ENCODE measurements around the gene TBXAS1. TPM values are rescaled to one million over a fixed set of nuclear protein-coding genes. Genes with fewer than 3 reads are reported as not detected.

Gene TBXAS1
- total and polyA plus RNA-seq, 2 experiments from 2014 or later = 1.3 TPM; not detected in 1

DNA sequence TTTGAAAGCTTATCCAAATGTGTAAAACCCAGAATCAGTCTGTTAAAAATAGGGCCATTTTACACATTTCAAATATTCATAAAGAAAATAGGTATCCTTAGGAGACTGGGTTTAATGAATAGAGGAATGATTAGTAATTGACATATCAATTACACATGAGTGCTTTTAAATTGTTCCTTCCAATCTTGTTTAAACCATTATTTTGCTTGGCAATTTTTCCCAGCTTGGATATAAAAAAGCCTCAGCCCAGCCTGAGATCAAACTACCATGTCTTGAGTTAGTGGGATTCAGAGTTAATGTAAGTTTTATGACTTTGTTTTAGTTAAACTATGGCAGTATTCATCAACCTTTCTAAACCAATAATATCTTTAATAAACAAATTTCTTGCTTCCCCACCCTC, 205.4 kb downstream of the TBXAS1 start:
- ATAC-seq (no peak), DNase-seq (ENCODE audit: low spot score) (no peak)
- Mint-ChIP-seq H3K27me3 (ENCODE audit: insufficient read depth, low read depth, poor library complexity) (no peaks in the 10 kb centered on the region), H3K4me3 (no peak overlapping the region), H3K27ac (no peak overlapping the region), H3K9me3 (no peaks in the 10 kb centered on the region), H3K36me3 (ENCODE audit: low read depth) (peaks cover 5% of the 10 kb centered on the region; the same call in 1 of the 3 replicates), H3K4me1 (no peaks in the 10 kb centered on the region)
- H3K9me2 ChIP-seq (ENCODE audit: insufficient read depth) = no peaks in the 10 kb centered on the region
- no peaks in the 10 kb centered on the region for H3K79me2 ChIP-seq (replicated peaks; ENCODE audit: insufficient read depth)
- no peak overlapping the region for H3K27ac ChIP-seq (ENCODE audit: low read depth)
- H3K27me3 ChIP-seq (ENCODE audit: insufficient read depth) = no peaks in the 10 kb centered on the region
- no peak overlapping the region for H3K4me3 ChIP-seq
- TF ChIP-seq, protein P1, sequence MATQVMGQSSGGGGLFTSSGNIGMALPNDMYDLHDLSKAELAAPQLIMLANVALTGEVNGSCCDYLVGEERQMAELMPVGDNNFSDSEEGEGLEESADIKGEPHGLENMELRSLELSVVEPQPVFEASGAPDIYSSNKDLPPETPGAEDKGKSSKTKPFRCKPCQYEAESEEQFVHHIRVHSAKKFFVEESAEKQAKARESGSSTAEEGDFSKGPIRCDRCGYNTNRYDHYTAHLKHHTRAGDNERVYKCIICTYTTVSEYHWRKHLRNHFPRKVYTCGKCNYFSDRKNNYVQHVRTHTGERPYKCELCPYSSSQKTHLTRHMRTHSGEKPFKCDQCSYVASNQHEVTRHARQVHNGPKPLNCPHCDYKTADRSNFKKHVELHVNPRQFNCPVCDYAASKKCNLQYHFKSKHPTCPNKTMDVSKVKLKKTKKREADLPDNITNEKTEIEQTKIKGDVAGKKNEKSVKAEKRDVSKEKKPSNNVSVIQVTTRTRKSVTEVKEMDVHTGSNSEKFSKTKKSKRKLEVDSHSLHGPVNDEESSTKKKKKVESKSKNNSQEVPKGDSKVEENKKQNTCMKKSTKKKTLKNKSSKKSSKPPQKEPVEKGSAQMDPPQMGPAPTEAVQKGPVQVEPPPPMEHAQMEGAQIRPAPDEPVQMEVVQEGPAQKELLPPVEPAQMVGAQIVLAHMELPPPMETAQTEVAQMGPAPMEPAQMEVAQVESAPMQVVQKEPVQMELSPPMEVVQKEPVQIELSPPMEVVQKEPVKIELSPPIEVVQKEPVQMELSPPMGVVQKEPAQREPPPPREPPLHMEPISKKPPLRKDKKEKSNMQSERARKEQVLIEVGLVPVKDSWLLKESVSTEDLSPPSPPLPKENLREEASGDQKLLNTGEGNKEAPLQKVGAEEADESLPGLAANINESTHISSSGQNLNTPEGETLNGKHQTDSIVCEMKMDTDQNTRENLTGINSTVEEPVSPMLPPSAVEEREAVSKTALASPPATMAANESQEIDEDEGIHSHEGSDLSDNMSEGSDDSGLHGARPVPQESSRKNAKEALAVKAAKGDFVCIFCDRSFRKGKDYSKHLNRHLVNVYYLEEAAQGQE (IDR thresholded peaks at IDR 0.05; ENCODE audit: unreplicated experiment) = no peak
- TF ChIP-seq CREB1 (CRISPR knock-in tag; IDR thresholded peaks at IDR 0.05; ENCODE audit: low read depth) (no peak), STAT1 (IDR thresholded peaks at IDR 0.05; ENCODE audit: unreplicated experiment) (no peak), JUNB (IDR thresholded peaks at IDR 0.05; ENCODE audit: unreplicated experiment) (no peak), ZNF114 (CRISPR knock-in tag; IDR thresholded peaks at IDR 0.05) (no peak), NANOG (IDR thresholded peaks at IDR 0.05; ENCODE audit: borderline replicate concordance) (no peak), EZH2phosphoT487 (IDR thresholded peaks at IDR 0.05; ENCODE audit: unreplicated experiment) (no peak), ZNF331 (CRISPR knock-in tag; IDR thresholded peaks at IDR 0.05; ENCODE audit: low read depth) (no peak), EZH2 (IDR thresholded peaks at IDR 0.05; ENCODE audit: low read depth, unreplicated experiment) (no peak), POLR2AphosphoS5 (IDR thresholded peaks at IDR 0.05; ENCODE audit: low read depth) (no peak)
- TF ChIP-seq, protein P2, sequence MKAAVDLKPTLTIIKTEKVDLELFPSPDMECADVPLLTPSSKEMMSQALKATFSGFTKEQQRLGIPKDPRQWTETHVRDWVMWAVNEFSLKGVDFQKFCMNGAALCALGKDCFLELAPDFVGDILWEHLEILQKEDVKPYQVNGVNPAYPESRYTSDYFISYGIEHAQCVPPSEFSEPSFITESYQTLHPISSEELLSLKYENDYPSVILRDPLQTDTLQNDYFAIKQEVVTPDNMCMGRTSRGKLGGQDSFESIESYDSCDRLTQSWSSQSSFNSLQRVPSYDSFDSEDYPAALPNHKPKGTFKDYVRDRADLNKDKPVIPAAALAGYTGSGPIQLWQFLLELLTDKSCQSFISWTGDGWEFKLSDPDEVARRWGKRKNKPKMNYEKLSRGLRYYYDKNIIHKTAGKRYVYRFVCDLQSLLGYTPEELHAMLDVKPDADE (IDR thresholded peaks at IDR 0.05) = no peak
- TF ChIP-seq, protein P3, sequence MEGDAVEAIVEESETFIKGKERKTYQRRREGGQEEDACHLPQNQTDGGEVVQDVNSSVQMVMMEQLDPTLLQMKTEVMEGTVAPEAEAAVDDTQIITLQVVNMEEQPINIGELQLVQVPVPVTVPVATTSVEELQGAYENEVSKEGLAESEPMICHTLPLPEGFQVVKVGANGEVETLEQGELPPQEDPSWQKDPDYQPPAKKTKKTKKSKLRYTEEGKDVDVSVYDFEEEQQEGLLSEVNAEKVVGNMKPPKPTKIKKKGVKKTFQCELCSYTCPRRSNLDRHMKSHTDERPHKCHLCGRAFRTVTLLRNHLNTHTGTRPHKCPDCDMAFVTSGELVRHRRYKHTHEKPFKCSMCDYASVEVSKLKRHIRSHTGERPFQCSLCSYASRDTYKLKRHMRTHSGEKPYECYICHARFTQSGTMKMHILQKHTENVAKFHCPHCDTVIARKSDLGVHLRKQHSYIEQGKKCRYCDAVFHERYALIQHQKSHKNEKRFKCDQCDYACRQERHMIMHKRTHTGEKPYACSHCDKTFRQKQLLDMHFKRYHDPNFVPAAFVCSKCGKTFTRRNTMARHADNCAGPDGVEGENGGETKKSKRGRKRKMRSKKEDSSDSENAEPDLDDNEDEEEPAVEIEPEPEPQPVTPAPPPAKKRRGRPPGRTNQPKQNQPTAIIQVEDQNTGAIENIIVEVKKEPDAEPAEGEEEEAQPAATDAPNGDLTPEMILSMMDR (conservative IDR thresholded peaks at IDR 0.05; ENCODE audit: low read depth in 2 of 2) = no peak
- TF ChIP-seq, protein P4, sequence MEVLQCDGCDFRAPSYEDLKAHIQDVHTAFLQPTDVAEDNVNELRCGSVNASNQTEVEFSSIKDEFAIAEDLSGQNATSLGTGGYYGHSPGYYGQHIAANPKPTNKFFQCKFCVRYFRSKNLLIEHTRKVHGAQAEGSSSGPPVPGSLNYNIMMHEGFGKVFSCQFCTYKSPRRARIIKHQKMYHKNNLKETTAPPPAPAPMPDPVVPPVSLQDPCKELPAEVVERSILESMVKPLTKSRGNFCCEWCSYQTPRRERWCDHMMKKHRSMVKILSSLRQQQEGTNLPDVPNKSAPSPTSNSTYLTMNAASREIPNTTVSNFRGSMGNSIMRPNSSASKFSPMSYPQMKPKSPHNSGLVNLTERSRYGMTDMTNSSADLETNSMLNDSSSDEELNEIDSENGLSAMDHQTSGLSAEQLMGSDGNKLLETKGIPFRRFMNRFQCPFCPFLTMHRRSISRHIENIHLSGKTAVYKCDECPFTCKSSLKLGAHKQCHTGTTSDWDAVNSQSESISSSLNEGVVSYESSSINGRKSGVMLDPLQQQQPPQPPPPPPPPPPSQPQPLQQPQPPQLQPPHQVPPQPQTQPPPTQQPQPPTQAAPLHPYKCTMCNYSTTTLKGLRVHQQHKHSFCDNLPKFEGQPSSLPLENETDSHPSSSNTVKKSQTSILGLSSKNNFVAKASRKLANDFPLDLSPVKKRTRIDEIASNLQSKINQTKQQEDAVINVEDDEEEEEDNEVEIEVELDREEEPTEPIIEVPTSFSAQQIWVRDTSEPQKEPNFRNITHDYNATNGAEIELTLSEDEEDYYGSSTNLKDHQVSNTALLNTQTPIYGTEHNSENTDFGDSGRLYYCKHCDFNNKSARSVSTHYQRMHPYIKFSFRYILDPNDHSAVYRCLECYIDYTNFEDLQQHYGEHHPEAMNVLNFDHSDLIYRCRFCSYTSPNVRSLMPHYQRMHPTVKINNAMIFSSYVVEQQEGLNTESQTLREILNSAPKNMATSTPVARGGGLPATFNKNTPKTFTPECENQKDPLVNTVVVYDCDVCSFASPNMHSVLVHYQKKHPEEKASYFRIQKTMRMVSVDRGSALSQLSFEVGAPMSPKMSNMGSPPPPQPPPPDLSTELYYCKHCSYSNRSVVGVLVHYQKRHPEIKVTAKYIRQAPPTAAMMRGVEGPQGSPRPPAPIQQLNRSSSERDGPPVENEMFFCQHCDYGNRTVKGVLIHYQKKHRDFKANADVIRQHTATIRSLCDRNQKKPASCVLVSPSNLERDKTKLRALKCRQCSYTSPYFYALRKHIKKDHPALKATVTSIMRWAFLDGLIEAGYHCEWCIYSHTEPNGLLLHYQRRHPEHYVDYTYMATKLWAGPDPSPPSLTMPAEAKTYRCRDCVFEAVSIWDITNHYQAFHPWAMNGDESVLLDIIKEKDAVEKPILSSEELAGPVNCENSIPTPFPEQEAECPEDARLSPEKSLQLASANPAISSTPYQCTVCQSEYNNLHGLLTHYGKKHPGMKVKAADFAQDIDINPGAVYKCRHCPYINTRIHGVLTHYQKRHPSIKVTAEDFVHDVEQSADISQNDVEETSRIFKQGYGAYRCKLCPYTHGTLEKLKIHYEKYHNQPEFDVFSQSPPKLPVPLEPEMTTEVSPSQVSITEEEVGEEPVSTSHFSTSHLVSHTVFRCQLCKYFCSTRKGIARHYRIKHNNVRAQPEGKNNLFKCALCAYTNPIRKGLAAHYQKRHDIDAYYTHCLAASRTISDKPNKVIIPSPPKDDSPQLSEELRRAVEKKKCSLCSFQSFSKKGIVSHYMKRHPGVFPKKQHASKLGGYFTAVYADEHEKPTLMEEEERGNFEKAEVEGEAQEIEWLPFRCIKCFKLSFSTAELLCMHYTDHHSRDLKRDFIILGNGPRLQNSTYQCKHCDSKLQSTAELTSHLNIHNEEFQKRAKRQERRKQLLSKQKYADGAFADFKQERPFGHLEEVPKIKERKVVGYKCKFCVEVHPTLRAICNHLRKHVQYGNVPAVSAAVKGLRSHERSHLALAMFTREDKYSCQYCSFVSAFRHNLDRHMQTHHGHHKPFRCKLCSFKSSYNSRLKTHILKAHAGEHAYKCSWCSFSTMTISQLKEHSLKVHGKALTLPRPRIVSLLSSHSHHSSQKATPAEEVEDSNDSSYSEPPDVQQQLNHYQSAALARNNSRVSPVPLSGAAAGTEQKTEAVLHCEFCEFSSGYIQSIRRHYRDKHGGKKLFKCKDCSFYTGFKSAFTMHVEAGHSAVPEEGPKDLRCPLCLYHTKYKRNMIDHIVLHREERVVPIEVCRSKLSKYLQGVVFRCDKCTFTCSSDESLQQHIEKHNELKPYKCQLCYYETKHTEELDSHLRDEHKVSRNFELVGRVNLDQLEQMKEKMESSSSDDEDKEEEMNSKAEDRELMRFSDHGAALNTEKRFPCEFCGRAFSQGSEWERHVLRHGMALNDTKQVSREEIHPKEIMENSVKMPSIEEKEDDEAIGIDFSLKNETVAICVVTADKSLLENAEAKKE (CRISPR knock-in tag; IDR thresholded peaks at IDR 0.05) = no peak
- no peak overlapping the region for H2AFZ ChIP-seq
- no peaks in the 10 kb centered on the region for H3K36me3 ChIP-seq (ENCODE audit: insufficient read depth)
- H3F3A ChIP-seq (replicated peaks; ENCODE audit: low read depth) = no peaks in the 10 kb centered on the region
- no peaks in the 10 kb centered on the region for H4K20me1 ChIP-seq (replicated peaks; ENCODE audit: insufficient read depth)
- no peak overlapping the region for H3K4me2 ChIP-seq
- H3K4me1 ChIP-seq (ENCODE audit: insufficient read depth) = no peaks in the 10 kb centered on the region
